Measurements from ENCODE around the gene CTAG1B.
"Not testable (repeated sequence)": the region's sequence is repeated elsewhere in the genome, so short reads cannot be mapped to it uniquely, and the experiment has no call there.

The CTAG1B gene

GRCh38 chrX:154570361-154570760, 48.7 kb downstream of the CTAG1B start:
- not testable (repeated sequence) for H3K36me3 ChIP-seq (ENCODE audit: insufficient read depth, low read length); H3K4me3 ChIP-seq (ENCODE audit: low read depth in 1 of 2, low read length in 2 of 2); H3K4me2 ChIP-seq (ENCODE audit: insufficient read depth, low read length); H2AFZ ChIP-seq (ENCODE audit: low read depth, low read length); H3K9ac ChIP-seq (ENCODE audit: low read depth, low read length); ATAC-seq (ENCODE audit: insufficient read depth, low read depth); H3K4me1 ChIP-seq (ENCODE audit: insufficient read depth, low read length); H3K79me2 ChIP-seq (ENCODE audit: insufficient read depth, low read length); DNase-seq; H4K20me1 ChIP-seq (ENCODE audit: insufficient read depth, low read length); H3K9me3 ChIP-seq (ENCODE audit: insufficient read depth, low read length, severe bottlenecking); H3K27me3 ChIP-seq (ENCODE audit: insufficient read depth, low read length, poor library complexity); H3K27ac ChIP-seq (ENCODE audit: low read length)
